ENCODE measurements around the gene AVPR1B. TPM values are rescaled to one million over a fixed set of nuclear protein-coding genes. Genes with fewer than 3 reads are reported as not detected.

Gene AVPR1B
- total RNA-seq, 1 donor from 2014 or later: not detected

DNA sequence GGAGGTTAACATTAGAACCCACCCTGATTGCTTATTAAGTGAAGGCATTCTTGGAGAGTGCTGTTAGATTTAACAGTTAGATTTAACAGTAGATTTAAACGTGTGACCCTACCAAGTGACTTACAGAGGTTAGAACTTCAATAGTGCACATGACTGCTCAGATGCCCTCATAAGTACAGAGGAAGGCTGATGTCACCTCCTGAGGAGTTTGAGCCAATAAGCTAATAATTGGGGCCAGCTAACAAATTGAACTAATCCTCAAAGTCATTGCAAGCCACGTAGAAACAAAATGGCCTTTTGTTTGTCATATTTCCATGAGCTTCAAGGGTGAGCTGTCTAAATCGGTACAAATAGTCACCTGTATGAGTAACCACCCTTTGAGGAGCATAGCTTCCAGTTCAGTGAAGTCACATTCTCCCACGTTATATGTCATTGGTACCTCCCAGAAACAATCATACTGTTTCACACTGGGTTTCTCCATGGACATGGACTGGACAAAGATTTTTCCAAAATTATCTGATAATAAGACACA, 11.7 kb downstream of the AVPR1B start:
- H3K27me3 Mint-ChIP-seq (ENCODE audit: unreplicated experiment): peaks cover 6% of the 10 kb centered on the region
- no peak overlapping the region for H3K27ac Mint-ChIP-seq (ENCODE audit: unreplicated experiment)
- DNase-seq: no peak
- no peak overlapping the region for H3K4me3 Mint-ChIP-seq (ENCODE audit: unreplicated experiment)
- no peaks in the 10 kb centered on the region for H3K9me3 Mint-ChIP-seq (ENCODE audit: unreplicated experiment)
- H3K4me1 Mint-ChIP-seq (ENCODE audit: low read depth, unreplicated experiment): peaks cover 2% of the 10 kb centered on the region
- no peaks in the 10 kb centered on the region for H3K36me3 Mint-ChIP-seq (ENCODE audit: unreplicated experiment)
- TF ChIP-seq, protein P1, sequence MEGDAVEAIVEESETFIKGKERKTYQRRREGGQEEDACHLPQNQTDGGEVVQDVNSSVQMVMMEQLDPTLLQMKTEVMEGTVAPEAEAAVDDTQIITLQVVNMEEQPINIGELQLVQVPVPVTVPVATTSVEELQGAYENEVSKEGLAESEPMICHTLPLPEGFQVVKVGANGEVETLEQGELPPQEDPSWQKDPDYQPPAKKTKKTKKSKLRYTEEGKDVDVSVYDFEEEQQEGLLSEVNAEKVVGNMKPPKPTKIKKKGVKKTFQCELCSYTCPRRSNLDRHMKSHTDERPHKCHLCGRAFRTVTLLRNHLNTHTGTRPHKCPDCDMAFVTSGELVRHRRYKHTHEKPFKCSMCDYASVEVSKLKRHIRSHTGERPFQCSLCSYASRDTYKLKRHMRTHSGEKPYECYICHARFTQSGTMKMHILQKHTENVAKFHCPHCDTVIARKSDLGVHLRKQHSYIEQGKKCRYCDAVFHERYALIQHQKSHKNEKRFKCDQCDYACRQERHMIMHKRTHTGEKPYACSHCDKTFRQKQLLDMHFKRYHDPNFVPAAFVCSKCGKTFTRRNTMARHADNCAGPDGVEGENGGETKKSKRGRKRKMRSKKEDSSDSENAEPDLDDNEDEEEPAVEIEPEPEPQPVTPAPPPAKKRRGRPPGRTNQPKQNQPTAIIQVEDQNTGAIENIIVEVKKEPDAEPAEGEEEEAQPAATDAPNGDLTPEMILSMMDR (IDR thresholded peaks at IDR 0.05; ENCODE audit: partially characterized antibody, unreplicated experiment): no peak

DNA sequence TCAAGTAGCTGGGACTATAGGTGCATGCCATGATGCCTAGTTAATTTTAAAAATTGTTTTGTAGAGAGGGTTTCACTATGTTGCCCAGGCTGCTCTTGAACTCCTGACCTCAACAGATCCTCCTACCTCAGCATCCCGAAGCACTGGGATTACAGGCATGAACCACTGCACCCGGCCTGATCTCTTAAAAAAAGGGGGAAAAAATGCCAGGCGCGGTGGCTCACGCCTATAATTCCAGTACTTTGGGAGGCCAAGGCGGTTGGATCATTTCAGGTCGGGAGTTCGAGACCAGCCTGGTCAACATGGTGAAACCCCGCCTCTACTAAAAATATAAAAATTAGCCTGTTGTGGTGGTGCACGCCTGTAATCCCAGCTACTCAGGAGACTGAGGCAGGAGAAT, 13.2 kb downstream of the AVPR1B start:
- H3K4me1 Mint-ChIP-seq (ENCODE audit: low read depth, unreplicated experiment): peaks cover 2% of the 10 kb centered on the region
- H3K27me3 Mint-ChIP-seq (ENCODE audit: unreplicated experiment): peaks cover 6% of the 10 kb centered on the region
- H3K36me3 Mint-ChIP-seq (ENCODE audit: unreplicated experiment): no peaks in the 10 kb centered on the region
- no peak for DNase-seq
- H3K4me3 Mint-ChIP-seq (ENCODE audit: unreplicated experiment): no peak overlapping the region
- no peaks in the 10 kb centered on the region for H3K9me3 Mint-ChIP-seq (ENCODE audit: unreplicated experiment)
- no peak overlapping the region for H3K27ac Mint-ChIP-seq (ENCODE audit: unreplicated experiment)
- TF ChIP-seq, protein P1 (IDR thresholded peaks at IDR 0.05; ENCODE audit: partially characterized antibody, unreplicated experiment): no peak

DNA sequence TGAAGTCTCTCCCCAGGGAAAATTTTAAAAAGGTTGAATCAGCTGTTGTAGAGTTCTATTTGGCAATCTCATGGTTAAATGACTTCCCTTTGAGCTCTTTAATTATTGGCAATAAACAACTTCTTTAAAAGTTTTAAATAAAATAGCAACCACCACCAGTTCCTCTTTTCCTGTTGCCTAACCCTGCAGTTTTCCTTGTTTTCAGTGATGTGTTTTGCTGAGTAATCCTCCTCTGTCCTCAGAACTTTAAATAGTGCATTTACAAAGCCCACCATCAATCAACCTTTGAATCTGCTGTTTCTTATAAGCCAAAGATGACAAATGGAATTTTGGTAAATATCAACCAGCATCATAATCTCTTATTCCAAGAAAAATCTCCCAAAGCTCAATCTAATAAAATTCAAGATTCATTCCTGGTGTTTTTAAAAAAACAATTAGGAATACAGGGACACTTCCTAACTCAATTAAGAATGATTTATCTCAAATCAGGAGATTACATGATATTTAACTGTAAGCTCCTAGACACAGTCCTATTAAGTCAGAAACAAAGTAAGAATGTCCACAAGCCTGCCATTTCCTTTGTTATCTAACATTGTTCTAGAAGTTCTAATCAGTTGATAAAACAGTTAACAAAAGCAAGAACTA, 14.8 kb downstream of the AVPR1B start:
- no peaks in the 10 kb centered on the region for H3K36me3 Mint-ChIP-seq (ENCODE audit: unreplicated experiment)
- peaks cover under 1% of the 10 kb centered on the region for H3K4me1 Mint-ChIP-seq (ENCODE audit: low read depth, unreplicated experiment)
- H3K9me3 Mint-ChIP-seq (ENCODE audit: unreplicated experiment): peaks cover under 1% of the 10 kb centered on the region
- TF ChIP-seq, protein P1 (IDR thresholded peaks at IDR 0.05; ENCODE audit: partially characterized antibody, unreplicated experiment): no peak
- H3K27me3 Mint-ChIP-seq (ENCODE audit: unreplicated experiment): peaks cover 2% of the 10 kb centered on the region
- no peak overlapping the region for H3K4me3 Mint-ChIP-seq (ENCODE audit: unreplicated experiment)
- DNase-seq: no peak
- H3K27ac Mint-ChIP-seq (ENCODE audit: unreplicated experiment): no peak overlapping the region

DNA sequence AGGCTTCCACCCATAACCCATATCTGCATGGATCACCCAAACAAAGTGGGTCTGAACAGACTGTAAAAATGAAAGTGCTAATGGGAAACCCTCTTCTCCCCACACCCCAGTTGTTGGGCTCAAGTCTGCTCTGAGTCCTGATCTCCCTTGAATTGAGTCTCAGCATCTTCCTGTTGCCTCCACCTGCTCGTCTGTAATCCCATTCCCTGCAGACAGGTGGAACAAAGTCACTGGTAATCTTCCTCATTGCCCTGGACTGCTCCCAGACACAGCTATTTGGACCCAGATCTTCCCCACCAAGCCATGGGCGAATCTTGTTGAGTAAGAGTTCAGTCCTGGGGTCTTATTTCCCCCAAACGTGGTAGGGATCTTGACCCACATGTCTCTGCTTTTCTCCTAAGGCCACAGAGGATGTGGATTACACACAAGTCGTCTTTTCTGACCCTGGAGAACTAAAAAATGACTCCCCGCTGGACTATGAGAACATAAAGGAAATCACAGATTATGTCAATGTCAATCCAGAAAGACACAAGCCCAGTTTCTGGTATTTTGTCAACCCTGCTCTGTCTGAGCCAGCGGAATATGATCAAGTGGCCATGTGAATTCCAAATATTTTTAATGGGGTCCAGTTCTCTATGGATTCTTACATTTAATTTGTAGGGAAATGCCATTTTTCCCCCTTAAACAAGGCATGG, 15.7 kb downstream of the AVPR1B start:
- H3K27ac Mint-ChIP-seq (ENCODE audit: unreplicated experiment): no peak overlapping the region
- H3K27me3 Mint-ChIP-seq (ENCODE audit: unreplicated experiment): peaks cover 2% of the 10 kb centered on the region
- TF ChIP-seq, protein P1 (IDR thresholded peaks at IDR 0.05; ENCODE audit: partially characterized antibody, unreplicated experiment): no peak
- no peak for DNase-seq
- no peaks in the 10 kb centered on the region for H3K36me3 Mint-ChIP-seq (ENCODE audit: unreplicated experiment)
- peaks cover 1% of the 10 kb centered on the region for H3K9me3 Mint-ChIP-seq (ENCODE audit: unreplicated experiment)
- no peak overlapping the region for H3K4me3 Mint-ChIP-seq (ENCODE audit: unreplicated experiment)
- H3K4me1 Mint-ChIP-seq (ENCODE audit: low read depth, unreplicated experiment): peaks cover 2% of the 10 kb centered on the region
